ENCODE data around the gene SMYD3. TPM values are rescaled to one million over a fixed set of nuclear protein-coding genes. Genes with fewer than 3 reads are reported as not detected.

Gene SMYD3
- total and polyA plus RNA-seq, 4 donors = 10.5 to 40.1 (median 32.5) TPM

DNA sequence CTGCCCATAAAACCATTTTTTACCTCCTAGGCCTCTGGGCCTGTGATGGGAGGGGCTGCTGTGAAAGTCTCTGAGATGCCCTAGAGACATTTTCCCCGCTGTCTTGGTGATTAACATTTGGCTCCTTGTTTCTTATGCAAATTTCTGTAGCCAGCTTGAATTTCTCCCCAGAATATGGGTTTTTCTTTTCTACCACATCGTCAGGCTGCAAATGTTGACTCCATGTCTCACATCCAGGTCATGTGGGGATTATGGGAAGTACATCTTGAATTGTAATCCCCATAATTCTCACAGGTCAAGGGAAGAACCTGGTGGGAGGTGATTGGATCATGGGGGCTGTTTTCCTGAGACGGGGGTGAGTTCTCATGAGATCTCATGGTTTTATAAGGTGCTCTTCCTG lies 603.2 kb downstream of the SMYD3 start:
- peaks cover 0 to 4% (median 1%) of the 10 kb centered on the region in 4 donors for H3K36me3 ChIP-seq (ENCODE audit: control insufficient read depth in 4 of 4, insufficient read depth in 4 of 4, low read length in 4 of 4)
- H3K4me3 ChIP-seq = no peak overlapping the region
- DNase-seq (no peak), ATAC-seq (ENCODE audit: insufficient read depth, low FRiP score) (no peak)
- no peak overlapping the region for H3K27ac ChIP-seq (ENCODE audit: low read depth in 1 of 2, low read length in 1 of 2)
- peaks cover 0 to under 1% (median 0%) of the 10 kb centered on the region in 5 donors for H3K4me1 ChIP-seq (ENCODE audit: control insufficient read depth in 5 of 5, insufficient read depth in 5 of 5, low read length in 5 of 5)
- 91 to 99% methylated on average over 3 of the region's 3 CpGs for WGBS, 2 donors
- H3K27me3 ChIP-seq (ENCODE audit: control insufficient read depth in 3 of 3, insufficient read depth in 3 of 3, low read length in 2 of 3) = no peaks in the 10 kb centered on the region
- no peak overlapping the region for H3K9ac ChIP-seq (ENCODE audit: insufficient read depth in 1 of 2, low read length in 2 of 2)
- H3K9me3 ChIP-seq (ENCODE audit: control insufficient read depth in 4 of 4, insufficient read depth in 3 of 4, low read length in 3 of 4) = peaks cover 0 to 6% (median under 1%) of the 10 kb centered on the region in 4 donors
- TF ChIP-seq CTCF (IDR thresholded peaks at IDR 0.05; ENCODE audit: control extremely low read depth, extremely low read depth) = no peak

GRCh38 chr1:245901565-245901964 lies 605.5 kb downstream of the SMYD3 start:
- TF ChIP-seq CTCF (IDR thresholded peaks at IDR 0.05; ENCODE audit: control extremely low read depth, extremely low read depth) = no peak

GRCh38 chr1:245901037-245901436 lies 606.0 kb downstream of the SMYD3 start:
- no peaks in the 10 kb centered on the region for H3K27me3 ChIP-seq (ENCODE audit: control insufficient read depth in 3 of 3, insufficient read depth in 3 of 3, low read length in 2 of 3)
- DNase-seq (no peak), ATAC-seq (ENCODE audit: insufficient read depth, low FRiP score) (no peak)
- H3K9ac ChIP-seq (ENCODE audit: insufficient read depth in 1 of 2, low read length in 2 of 2) = no peak overlapping the region
- TF ChIP-seq CTCF (IDR thresholded peaks at IDR 0.05; ENCODE audit: control extremely low read depth, extremely low read depth) = no peak
- H3K36me3 ChIP-seq (ENCODE audit: control insufficient read depth in 4 of 4, insufficient read depth in 4 of 4, low read length in 4 of 4) = peaks cover 0 to 4% (median 1%) of the 10 kb centered on the region in 4 donors
- peaks cover 0 to 5% (median 0%) of the 10 kb centered on the region in 5 donors for H3K4me1 ChIP-seq (ENCODE audit: control insufficient read depth in 5 of 5, insufficient read depth in 5 of 5, low read length in 5 of 5)
- no peak overlapping the region for H3K27ac ChIP-seq (ENCODE audit: low read depth in 1 of 2, low read length in 1 of 2)
- no peak overlapping the region for H3K4me3 ChIP-seq
- peaks cover 0 to 6% (median under 1%) of the 10 kb centered on the region in 4 donors for H3K9me3 ChIP-seq (ENCODE audit: control insufficient read depth in 4 of 4, insufficient read depth in 3 of 4, low read length in 3 of 4)
- 82 to 83% methylated on average over 2 of the region's 2 CpGs for WGBS, 2 donors

More at GRCh38 chr1:245901565-245901964, 605.5 kb downstream of the SMYD3 start:
- ATAC-seq (ENCODE audit: insufficient read depth, low FRiP score) (no peak), DNase-seq (peak in 2 of 3 donors; percentile 35 to 39)
- Histone ChIP-seq H3K27ac (ENCODE audit: low read depth in 1 of 2, low read length in 1 of 2) (no peak overlapping the region), H3K36me3 (ENCODE audit: control insufficient read depth in 4 of 4, insufficient read depth in 4 of 4, low read length in 4 of 4) (peaks cover 0 to 4% (median 1%) of the 10 kb centered on the region in 4 donors), H3K9ac (ENCODE audit: insufficient read depth in 1 of 2, low read length in 2 of 2) (no peak overlapping the region), H3K9me3 (ENCODE audit: control insufficient read depth in 4 of 4, insufficient read depth in 3 of 4, low read length in 3 of 4) (peaks cover 0 to 6% (median under 1%) of the 10 kb centered on the region in 4 donors), H3K4me1 (ENCODE audit: control insufficient read depth in 5 of 5, insufficient read depth in 5 of 5, low read length in 5 of 5) (peaks cover 0 to 5% (median 0%) of the 10 kb centered on the region in 5 donors), H3K4me3 (no peak overlapping the region), H3K27me3 (ENCODE audit: control insufficient read depth in 3 of 3, insufficient read depth in 3 of 3, low read length in 2 of 3) (no peaks in the 10 kb centered on the region)
- WGBS, 2 donors = 58 to 86% methylated on average over 1 of the region's 1 CpG

DNA sequence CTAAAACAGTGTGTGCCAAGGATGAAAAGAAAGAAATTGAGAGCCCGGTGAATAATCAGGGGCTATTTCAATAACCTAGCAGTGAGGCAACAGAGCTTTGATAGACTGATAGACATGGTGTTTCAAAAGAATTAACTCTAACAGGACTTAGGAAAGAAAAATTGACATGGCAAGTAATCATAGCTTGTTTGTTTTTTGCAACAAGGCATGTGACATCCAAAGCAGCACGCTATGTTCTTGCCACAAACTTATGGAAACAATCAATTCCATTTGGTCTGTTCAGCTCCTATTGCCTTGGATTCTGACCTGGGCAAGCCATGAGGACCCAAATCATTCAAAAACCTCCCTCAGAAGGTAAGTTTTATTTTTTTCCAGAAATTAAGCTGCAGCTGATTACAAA lies 608.5 kb downstream of the SMYD3 start:
- ATAC-seq (ENCODE audit: insufficient read depth, low FRiP score) = no peak
- 93 to 96% methylated on average over 2 of the region's 2 CpGs for WGBS, 2 donors

More for the DNA sequence above, 608.5 kb downstream of the SMYD3 start:
- Histone ChIP-seq H3K27ac (ENCODE audit: low read depth in 1 of 2, low read length in 1 of 2) (no peak overlapping the region), H3K4me3 (no peak overlapping the region), H3K4me1 (ENCODE audit: control insufficient read depth in 5 of 5, insufficient read depth in 5 of 5, low read length in 5 of 5) (peaks cover 0 to 6% (median 0%) of the 10 kb centered on the region in 5 donors), H3K9me3 (ENCODE audit: control insufficient read depth in 4 of 4, insufficient read depth in 3 of 4, low read length in 3 of 4) (peaks cover 0 to 6% (median 3%) of the 10 kb centered on the region in 4 donors), H3K36me3 (ENCODE audit: control insufficient read depth in 4 of 4, insufficient read depth in 4 of 4, low read length in 4 of 4) (peaks cover 0 to 4% (median 1%) of the 10 kb centered on the region in 4 donors), H3K9ac (ENCODE audit: insufficient read depth in 1 of 2, low read length in 2 of 2) (no peak overlapping the region), H3K27me3 (ENCODE audit: control insufficient read depth in 3 of 3, insufficient read depth in 3 of 3, low read length in 2 of 3) (no peaks in the 10 kb centered on the region)
- DNase-seq = no peak
- no peak for TF ChIP-seq CTCF (IDR thresholded peaks at IDR 0.05; ENCODE audit: control extremely low read depth, extremely low read depth)
